Duodenal mucosa (tissue), 2 donors: ENCODE measurements around the gene IL10.

ENCODE experiments used
- H3K27ac ChIP-seq: one replicate; pipeline ENCODE4 v1.7.0; 2013; ENCODE audit warnings: low read depth, low read length
- H3K27me3 ChIP-seq, 2 donors: one replicate each; pipeline ENCODE4 v1.7.0; 2013; ENCODE audit warnings: low read length in 2 of 2, control low read depth in 1 of 2; ENCODE audit not compliant: insufficient read depth in 2 of 2, control insufficient read depth in 1 of 2
- H3K36me3 ChIP-seq, 2 donors: one replicate each; pipeline ENCODE4 v1.7.0; 2013; ENCODE audit warnings: low read length in 2 of 2, control low read depth in 1 of 2; ENCODE audit not compliant: insufficient read depth in 2 of 2, control insufficient read depth in 1 of 2
- H3K4me1 ChIP-seq, 2 donors: one replicate each; pipeline ENCODE4 v1.7.0; 2013; ENCODE audit warnings: low read length in 2 of 2, control low read depth in 1 of 2; ENCODE audit not compliant: insufficient read depth in 2 of 2, control insufficient read depth in 1 of 2
- H3K4me3 ChIP-seq, 2 donors: one replicate each; pipeline ENCODE4 v1.7.0; 2013; ENCODE audit warnings: low read length in 2 of 2, low read depth in 1 of 2
- H3K9ac ChIP-seq, 2 donors: one replicate each; pipeline ENCODE4 v1.7.0; 2013; ENCODE audit warnings: low read length in 2 of 2, low read depth in 1 of 2
- H3K9me3 ChIP-seq, 2 donors: one replicate each; pipeline ENCODE4 v1.7.0; 2013; ENCODE audit warnings: low read length in 2 of 2, control low read depth in 1 of 2; ENCODE audit not compliant: control insufficient read depth in 1 of 2

The IL10 gene

GRCh38 chr1:206727981-206728696, 44.2 kb downstream of the IL10 start:
- no peaks in the 10 kb centered on the region for H3K9me3 ChIP-seq
- H3K9ac ChIP-seq = no peak overlapping the region
- H3K27me3 ChIP-seq = no peaks in the 10 kb centered on the region
- H3K4me1 ChIP-seq = peaks cover 30 to 35% of the 10 kb centered on the region in 2 donors
- no peak overlapping the region for H3K27ac ChIP-seq
- H3K36me3 ChIP-seq = peaks cover 42 to 46% of the 10 kb centered on the region in 2 donors
- H3K4me3 ChIP-seq = no peak overlapping the region

- Histone ChIP-seq H3K36me3 (peaks cover 16 to 18% of the 10 kb centered on the region in 2 donors), H3K9ac (no peak overlapping the region), H3K4me1 (peaks cover 48 to 49% of the 10 kb centered on the region in 2 donors), H3K4me3 (no peak overlapping the region), H3K27ac (no peak overlapping the region), H3K9me3 (no peaks in the 10 kb centered on the region), H3K27me3 (no peaks in the 10 kb centered on the region)
These were observed 47.0 kb downstream of the IL10 start for GRCh38 chr1:206725109-206725963.

GRCh38 chr1:206723805-206724472, 48.4 kb downstream of the IL10 start:
- Histone ChIP-seq H3K9me3 (no peaks in the 10 kb centered on the region), H3K4me1 (peaks cover 48 to 59% of the 10 kb centered on the region in 2 donors), H3K27me3 (no peaks in the 10 kb centered on the region), H3K4me3 (no peak overlapping the region), H3K9ac (no peak overlapping the region), H3K27ac (no peak overlapping the region), H3K36me3 (peaks cover 2 to 4% of the 10 kb centered on the region in 2 donors)

GRCh38 chr1:206723462-206723804, 48.9 kb downstream of the IL10 start:
- Histone ChIP-seq H3K9me3 (no peaks in the 10 kb centered on the region), H3K4me3 (no peak overlapping the region), H3K4me1 (peaks cover 48 to 64% of the 10 kb centered on the region in 2 donors), H3K36me3 (no peaks in the 10 kb centered on the region), H3K27me3 (no peaks in the 10 kb centered on the region), H3K27ac (no peak overlapping the region), H3K9ac (no peak overlapping the region)

GRCh38 chr1:206722751-206723461, 49.4 kb downstream of the IL10 start:
- H3K4me3 ChIP-seq = no peak overlapping the region

GRCh38 chr1:206721454-206721853, 50.8 kb downstream of the IL10 start:
- Histone ChIP-seq H3K4me1 (peaks cover 56 to 72% of the 10 kb centered on the region in 2 donors), H3K36me3 (no peaks in the 10 kb centered on the region), H3K9ac (no peak overlapping the region), H3K27ac (no peak overlapping the region), H3K9me3 (no peaks in the 10 kb centered on the region), H3K4me3 (no peak overlapping the region), H3K27me3 (no peaks in the 10 kb centered on the region)

More at GRCh38 chr1:206722751-206723461, 49.4 kb downstream of the IL10 start:
- Histone ChIP-seq H3K9me3 (no peaks in the 10 kb centered on the region), H3K9ac (no peak overlapping the region), H3K27ac (no peak overlapping the region), H3K27me3 (no peaks in the 10 kb centered on the region), H3K36me3 (no peaks in the 10 kb centered on the region), H3K4me1 (peaks cover 48 to 65% of the 10 kb centered on the region in 2 donors)

GRCh38 chr1:206719169-206719839, 53.0 kb downstream of the IL10 start:
- H3K9me3 ChIP-seq = no peaks in the 10 kb centered on the region
- no peak overlapping the region for H3K27ac ChIP-seq
- H3K36me3 ChIP-seq = no peaks in the 10 kb centered on the region
- H3K4me3 ChIP-seq = no peak overlapping the region
- H3K4me1 ChIP-seq = peaks cover 56 to 80% of the 10 kb centered on the region in 2 donors
- H3K27me3 ChIP-seq = no peaks in the 10 kb centered on the region
- H3K9ac ChIP-seq = no peak overlapping the region

- H3K36me3 ChIP-seq = no peaks in the 10 kb centered on the region
- peaks cover 57 to 76% of the 10 kb centered on the region in 2 donors for H3K4me1 ChIP-seq
- no peaks in the 10 kb centered on the region for H3K27me3 ChIP-seq
- H3K9ac ChIP-seq = no peak overlapping the region
- no peak overlapping the region for H3K27ac ChIP-seq
- no peak overlapping the region for H3K4me3 ChIP-seq
- H3K9me3 ChIP-seq = no peaks in the 10 kb centered on the region
These were observed 54.7 kb downstream of the IL10 start for GRCh38 chr1:206717674-206717989.
